GM10266 (cell line): Measurements from ENCODE around the gene ZNRF2.

Experiments
- DNase-seq: peaks from one replicate; pipeline ENCODE4 v3.0.0; 2012; ENCODE audit errors: extremely low spot score
- TF ChIP-seq, protein P1 (sequence below): IDR thresholded peaks from 2 replicates; pipeline ENCODE4 v1.5.1; 2012; ENCODE audit warnings: mild to moderate bottlenecking, low read depth; ENCODE audit not compliant: control insufficient read depth, insufficient read depth; ENCODE audit errors: missing control alignments

ZNRF2 gene

GRCh38 chr7:30301751-30302150, 17.4 kb downstream of the ZNRF2 start:
- no peak for DNase-seq
- TF ChIP-seq, protein P1, sequence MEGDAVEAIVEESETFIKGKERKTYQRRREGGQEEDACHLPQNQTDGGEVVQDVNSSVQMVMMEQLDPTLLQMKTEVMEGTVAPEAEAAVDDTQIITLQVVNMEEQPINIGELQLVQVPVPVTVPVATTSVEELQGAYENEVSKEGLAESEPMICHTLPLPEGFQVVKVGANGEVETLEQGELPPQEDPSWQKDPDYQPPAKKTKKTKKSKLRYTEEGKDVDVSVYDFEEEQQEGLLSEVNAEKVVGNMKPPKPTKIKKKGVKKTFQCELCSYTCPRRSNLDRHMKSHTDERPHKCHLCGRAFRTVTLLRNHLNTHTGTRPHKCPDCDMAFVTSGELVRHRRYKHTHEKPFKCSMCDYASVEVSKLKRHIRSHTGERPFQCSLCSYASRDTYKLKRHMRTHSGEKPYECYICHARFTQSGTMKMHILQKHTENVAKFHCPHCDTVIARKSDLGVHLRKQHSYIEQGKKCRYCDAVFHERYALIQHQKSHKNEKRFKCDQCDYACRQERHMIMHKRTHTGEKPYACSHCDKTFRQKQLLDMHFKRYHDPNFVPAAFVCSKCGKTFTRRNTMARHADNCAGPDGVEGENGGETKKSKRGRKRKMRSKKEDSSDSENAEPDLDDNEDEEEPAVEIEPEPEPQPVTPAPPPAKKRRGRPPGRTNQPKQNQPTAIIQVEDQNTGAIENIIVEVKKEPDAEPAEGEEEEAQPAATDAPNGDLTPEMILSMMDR: no peak

DNA sequence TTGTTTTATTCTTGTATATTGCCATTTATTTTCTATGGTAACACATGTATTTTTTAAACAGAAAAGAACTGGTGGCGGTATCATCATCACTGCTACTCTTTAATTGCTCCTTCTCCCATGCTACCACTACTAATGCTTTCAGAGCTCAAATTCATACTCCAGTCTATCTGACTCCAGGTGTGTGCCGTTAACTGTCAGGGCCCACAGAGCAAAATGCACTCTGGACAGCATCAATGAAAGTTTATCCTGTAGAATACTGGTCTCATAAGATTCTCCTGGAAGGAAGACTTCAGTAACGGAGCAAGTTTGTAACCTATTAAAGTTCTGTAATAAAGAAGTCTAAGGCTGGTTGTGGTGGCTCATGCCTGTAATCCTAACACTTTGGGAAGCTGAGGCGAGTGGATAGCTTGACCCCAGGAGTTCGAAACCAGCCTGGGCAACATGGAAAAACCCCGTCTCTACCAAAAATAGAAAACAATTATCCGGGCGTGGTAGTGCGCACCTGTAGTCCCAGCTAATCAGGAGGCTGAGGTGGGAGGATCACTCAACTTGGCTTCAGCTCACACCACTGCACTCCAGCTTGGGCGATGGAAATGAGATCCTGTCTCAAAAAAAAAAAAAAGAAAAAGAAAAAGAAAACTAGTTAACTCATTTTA, 18.4 kb downstream of the ZNRF2 start:
- TF ChIP-seq, protein P1: no peak
- DNase-seq: no peak

GRCh38 chr7:30303312-30304039, 19.1 kb downstream of the ZNRF2 start:
- DNase-seq: no peak
- TF ChIP-seq, protein P1: no peak

- TF ChIP-seq, protein P1: no peak
- no peak for DNase-seq
These were observed 19.9 kb downstream of the ZNRF2 start for GRCh38 chr7:30304177-30304884.

DNA sequence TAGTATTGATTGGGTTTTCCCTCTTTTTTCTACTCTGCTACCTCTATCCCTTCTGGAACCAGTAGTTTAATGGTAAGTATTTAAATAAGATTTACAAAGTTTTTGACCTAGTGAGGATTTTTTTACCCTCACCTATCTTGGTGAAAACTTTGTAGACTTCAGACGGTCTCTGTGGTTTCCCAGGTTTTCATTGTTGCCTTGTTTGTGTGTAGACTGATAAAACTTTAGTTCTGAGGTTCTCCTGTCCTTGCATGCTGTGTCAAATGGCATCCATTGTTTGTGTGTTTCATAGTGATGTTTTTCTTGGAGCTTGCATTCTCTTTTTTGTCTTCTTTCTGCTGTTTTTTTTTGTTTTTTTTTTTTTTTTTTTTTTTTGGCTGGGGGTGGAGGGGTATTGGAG, 22.6 kb downstream of the ZNRF2 start:
- TF ChIP-seq, protein P1: no peak
- no peak for DNase-seq

DNA sequence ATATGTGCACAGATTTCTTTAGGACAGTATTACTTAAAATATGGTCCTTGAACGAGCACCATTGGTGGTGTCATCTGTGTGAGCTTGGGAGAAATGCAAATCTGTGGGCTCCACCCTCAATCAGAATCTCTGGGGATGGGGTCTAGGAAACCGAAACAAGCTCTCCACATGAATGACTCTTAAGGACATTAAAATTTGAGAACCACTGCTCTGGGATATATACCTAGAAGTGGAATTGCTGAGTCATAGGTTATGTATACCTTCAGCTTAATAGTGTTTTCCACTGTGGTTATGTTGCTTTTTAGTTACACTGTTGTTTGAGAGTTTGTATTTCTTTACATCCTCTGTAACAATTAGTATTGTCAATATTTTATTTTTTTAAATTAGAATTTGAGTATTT, 24.0 kb downstream of the ZNRF2 start:
- TF ChIP-seq, protein P1: no peak
- DNase-seq: no peak
